HG03354 (cell line): ENCODE results near the gene SOX8.
"Not testable (repeated sequence)": the region's sequence is repeated elsewhere in the genome, so short reads cannot be mapped to it uniquely, and the experiment has no call there.

Experiments
- ATAC-seq: cut with Tn5 transposase; IDR thresholded peaks from one replicate; pipeline ENCODE4 v1.9.1; 2021; ENCODE audit warnings: mild to moderate bottlenecking; ENCODE audit not compliant: unreplicated experiment, poor library complexity, severe bottlenecking

Gene SOX8

GRCh38 chr16:1018447-1019198 is 37.1 kb downstream of the SOX8 start:
- ATAC-seq, result no peak

DNA sequence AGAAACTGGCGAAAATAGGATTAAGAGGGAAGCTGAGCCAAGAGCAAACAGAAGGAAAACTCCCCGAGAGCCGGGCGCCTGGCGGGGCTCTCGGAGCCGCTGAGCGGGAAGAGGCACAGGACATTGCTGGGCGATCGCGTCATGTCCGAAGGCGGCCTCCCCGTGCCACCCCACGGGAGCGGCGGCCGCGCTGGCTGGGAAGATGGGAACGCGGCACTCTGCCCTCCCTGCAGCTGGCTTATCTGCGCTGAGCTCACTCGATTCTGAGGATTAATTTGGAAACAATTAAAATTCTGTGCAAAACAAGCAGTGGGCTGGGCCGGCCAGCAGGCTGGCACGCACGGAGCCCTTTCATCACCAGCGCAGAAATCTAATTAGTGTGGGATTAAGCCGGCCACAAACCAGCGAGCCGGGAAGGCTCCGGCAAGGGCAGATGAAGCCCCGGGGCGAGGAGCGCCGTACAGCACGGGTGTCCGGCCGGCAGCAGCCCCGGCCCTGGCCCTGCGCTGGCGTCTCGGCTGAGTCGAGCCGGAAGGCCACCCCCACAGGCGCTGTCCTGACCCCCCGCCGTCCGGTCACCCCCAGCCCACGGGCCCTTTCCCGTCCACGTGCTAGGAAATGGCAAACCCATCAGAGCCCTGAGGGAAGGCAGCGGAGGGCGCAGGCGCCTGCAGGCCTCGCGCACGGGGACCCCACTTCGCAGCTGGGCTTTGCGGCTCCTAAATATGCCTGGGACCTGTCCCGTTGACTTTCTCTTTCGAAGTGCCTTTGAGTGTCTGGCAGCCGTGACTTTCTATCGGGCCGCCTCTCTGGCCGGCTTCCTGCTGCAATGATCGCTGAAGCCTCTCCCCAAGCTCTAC is 37.9 kb downstream of the SOX8 start:
- ATAC-seq, result no peak

- no peak for ATAC-seq
Measured at GRCh38 chr16:1020091-1020399, 38.5 kb downstream of the SOX8 start.

GRCh38 chr16:1020591-1020990 is 39.0 kb downstream of the SOX8 start:
- ATAC-seq, result no peak

DNA sequence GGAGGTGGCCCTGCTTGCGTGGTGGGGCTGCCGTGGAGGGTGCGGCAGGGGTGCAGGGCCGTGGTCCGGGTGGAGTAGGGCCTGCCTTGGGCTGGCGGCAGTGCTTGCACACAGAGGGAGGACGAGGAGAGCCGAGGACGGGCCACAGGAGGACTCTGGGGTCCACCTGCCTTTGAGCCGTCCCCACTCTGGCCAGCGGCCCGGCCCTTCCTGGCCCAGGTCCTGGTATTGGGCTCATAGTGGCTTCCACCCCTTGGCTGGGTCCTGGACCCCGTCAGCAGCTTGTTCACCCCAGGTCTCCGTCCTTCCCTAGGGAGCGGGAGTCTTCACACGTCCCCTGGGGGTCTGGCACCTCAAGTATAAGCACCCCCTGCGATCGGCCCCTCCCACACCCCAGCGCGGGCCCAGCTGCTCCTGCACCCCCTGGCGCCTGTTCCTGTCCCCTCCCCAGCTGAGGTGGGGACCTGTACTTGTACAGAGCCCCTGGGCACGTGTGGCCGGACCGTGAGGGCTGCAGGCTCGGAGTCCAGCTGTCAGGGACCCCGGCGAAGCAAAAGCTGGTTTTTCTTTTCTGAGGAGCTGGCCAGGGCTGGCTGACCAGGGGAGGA is 40.1 kb downstream of the SOX8 start:
- ATAC-seq, result no peak

- ATAC-seq, result no peak
Measured at GRCh38 chr16:1022466-1022865, 40.9 kb downstream of the SOX8 start.

DNA sequence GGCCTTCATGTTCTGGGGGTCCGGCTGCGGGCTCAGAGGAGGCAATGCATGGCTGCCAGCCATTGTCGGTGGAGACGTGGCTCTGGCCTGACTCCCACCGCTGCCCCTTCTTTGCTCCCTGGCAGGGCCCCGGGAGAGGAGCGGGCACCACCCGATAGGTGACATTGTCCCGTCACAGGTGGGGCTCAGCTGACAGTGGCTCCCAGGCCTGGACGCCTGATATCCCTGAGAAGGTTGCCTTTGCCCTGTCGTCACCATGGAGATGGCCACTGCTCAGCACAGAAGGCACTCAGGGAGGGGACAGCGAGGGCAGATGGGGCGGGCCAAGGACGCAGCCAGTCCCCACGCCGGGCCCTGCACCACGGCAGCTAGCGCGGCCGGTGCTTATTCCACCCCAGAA is 42.6 kb downstream of the SOX8 start:
- no peak for ATAC-seq

DNA sequence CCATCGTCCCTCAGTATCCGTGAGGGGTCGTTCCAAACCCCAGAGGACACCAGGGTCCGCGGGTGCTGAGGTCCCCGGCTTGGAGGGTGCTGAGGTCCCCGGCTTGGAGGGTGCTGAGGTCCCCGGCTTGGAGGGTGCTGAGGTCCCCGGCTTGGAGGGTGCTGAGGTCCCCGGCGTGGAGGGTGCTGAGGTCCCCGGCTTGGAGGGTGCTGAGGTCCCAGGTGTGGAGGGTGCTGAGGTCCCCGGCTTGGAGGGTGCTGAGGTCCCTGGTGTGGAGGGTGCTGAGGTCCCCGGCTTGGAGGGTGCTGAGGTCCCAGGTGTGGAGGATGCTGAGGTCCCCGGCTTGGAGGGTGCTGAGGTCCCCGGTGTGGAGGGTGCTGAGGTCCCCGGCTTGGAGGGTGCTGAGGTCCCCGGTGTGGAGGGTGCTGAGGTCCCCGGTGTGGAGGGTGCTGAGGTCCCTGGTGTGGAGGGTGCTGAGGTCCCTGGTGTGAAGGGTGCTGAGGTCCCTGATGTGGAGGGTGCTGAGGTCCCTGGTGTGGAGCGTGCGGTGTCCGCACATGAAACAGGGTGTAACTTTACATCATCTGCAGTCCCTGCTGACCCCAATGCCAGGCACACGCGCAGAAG is 43.7 kb downstream of the SOX8 start:
- ATAC-seq, result not testable (repeated sequence)

DNA sequence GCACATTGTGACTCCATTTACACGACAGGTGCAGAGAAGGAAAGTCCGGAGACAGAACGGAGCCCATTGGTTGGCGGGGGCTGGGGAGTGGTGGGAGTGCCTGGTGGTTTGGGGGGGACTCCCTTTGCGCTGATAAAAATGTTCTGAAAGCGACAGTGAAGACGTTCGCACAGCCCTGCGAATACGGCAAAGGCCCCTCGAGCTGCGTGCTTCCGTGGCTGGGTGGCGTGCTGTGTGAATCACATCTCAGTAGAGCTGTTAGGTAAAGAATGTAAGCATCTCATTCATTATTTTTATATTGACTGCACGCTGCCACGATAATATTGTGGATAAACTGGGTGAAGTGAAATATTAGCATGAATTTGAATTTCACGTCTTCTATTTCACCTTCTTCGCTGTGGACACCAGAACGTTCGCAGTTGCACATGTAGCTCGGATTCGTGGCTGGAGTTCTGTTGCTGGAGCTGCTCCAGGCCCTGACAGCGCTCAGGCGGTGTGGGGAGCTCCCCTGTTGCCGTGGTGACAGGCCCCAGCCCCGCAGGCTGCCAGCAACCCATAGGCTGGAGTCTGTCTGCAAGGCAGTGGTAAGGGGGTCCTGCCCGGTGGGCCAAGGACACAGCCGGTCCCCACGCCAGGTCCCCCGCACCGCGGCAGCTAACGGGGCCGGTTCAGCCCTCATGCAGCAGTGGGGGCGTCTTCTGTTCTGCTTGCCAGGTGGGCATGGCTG is 44.6 kb downstream of the SOX8 start:
- ATAC-seq, result no peak

GRCh38 chr16:1026784-1027500 is 45.4 kb downstream of the SOX8 start:
- no peak for ATAC-seq

GRCh38 chr16:1027501-1027815 is 45.9 kb downstream of the SOX8 start:
- ATAC-seq, result no peak

DNA sequence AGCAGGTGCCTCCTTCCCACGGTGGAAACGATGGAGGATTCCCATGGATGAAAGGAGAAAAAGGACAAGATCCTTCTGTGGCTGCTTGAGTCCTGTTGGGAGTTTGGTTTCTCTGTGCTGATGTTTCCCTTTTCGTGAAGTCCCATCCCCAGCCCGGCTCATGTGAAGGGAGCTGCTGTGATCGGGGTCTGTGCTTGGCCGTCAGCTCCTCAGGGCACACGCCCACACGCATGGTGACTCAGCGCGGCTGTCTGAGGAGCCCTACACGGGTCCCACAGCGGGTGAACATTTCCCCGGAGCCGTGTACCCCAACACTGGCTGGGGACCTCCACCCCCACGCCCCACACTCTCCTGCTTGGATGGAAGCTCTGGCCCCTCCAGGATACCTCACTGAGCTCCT is 46.5 kb downstream of the SOX8 start:
- no peak for ATAC-seq

DNA sequence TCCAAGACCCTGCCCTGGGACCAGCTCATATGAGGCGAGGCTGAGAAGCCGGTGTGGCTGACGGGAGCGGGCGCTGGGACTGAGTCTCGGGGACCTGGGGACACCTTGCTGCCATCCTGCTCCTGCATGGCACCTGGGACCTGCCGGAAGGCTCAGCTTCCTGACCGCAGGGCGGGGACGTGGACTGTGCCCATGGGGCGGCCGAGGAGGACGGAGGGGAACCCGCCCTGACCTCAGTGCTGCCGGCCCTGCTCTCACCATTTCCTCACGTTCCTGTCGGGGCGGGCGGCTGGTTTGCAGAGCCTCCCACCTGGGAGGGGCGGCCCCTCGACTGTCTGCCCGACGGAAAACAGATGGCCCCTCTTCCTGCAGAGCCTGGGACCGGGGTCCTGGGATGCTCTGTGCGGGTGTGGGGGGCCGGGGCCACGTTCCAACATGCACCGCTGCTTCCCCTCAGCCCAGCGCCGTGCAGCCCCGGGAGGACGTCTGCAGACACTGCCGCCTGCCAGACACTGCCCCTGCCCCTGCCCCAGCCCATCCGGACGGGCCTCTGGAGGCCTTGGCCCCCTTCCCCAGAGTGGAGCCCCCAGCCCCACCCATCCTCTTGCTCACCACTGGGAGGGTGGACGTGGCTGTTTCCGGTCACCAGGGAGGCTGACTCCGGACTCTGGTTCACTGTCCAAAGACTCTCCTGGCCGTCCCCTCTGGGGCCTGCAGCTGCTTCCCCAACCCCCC is 47.1 kb downstream of the SOX8 start:
- ATAC-seq, result no peak

DNA sequence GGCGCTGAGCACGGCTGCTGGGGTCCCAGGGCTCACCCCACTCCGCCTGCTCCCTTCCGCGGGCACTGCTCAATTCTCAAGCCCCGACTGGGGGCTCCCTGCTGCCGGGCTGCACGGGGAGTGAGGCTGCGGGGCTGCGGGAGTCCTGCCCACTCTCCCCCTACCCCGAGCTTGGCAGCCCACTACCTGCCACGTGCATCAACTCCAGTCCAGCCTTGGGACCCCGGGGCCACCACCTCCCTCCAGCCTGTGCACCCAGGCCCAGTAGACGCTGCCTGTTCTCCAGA is 47.6 kb downstream of the SOX8 start:
- ATAC-seq, result no peak

GRCh38 chr16:1030473-1030901 is 48.9 kb downstream of the SOX8 start:
- ATAC-seq, result no peak

DNA sequence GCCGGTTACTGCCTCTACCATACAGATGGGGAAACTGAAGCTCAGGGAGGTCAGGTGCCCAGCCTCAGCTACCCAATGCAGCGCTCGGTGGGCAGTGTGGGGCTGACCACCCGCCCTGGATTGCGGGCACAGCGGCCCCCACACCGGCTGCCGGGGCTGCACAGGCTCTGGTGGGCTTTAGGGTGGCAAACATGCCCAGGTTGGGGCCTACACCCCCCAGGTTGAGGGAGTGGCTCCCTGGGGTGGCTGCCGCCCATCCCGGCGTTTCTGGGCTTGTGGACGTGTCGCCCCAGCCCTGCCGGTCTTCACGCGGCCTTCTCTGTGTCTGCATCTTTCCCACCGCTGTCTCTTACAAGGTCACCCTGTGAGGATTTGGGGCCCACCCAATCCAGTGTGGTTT is 50.1 kb downstream of the SOX8 start:
- ATAC-seq, result no peak

DNA sequence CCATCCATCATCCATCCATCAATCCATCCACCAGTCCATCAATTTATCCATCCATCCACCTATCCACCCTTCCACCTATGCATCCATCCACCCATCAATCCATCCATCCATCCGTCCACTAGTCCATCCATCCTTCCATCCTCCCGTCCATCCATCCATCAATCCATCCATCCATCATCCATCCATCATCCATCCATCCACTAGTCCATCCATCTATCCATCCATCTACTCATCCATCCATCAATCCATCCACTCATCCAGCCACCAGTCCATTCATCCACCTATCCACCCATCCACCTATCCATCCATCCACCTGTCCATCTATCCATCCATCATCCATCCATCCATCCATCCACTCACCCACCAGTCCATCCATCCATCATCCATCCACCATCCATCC is 51.0 kb downstream of the SOX8 start:
- no peak for ATAC-seq

DNA sequence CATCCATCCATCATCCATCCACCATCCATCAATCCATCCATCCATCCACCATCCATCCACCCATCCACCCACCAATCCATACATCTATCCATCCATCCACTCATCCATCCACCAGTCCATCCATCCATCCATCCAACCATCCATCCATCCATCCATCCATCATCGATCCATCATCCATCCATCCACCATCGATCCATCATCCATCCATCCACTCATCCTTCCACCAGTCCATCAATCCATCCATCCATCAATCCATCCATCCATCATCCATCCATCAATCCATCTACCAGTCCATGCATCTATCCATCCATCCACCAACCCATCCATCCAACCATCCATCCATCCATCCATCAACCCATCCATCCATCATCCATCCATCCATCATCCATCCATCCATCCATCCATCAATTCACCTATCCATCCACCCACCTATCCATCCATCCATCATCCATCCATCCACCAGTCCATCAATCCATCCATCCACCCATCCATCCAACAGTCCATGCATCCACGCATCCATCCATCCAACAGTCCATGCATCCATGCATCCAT is 51.6 kb downstream of the SOX8 start:
- ATAC-seq, result no peak
